Esophagus (tissue), 2 donors: Measurements from ENCODE around the gene ANGPT4. TPM values are rescaled to one million over a fixed set of nuclear protein-coding genes. Genes with fewer than 3 reads are reported as not detected.
"Not testable (repeated sequence)": the region's sequence is repeated elsewhere in the genome, so short reads cannot be mapped to it uniquely, and the experiment has no call there.

Experiments
- H3K27ac ChIP-seq, 2 donors: one replicate each; pipeline ENCODE4 v1.5.1; 2013; ENCODE audit warnings: low read depth in 2 of 2, mild to moderate bottlenecking in 2 of 2, inconsistent platforms in 1 of 2, low read length in 1 of 2, moderate library complexity in 1 of 2
- H3K27me3 ChIP-seq, 2 donors: one replicate each; pipeline ENCODE4 v1.6.1; 2013; ENCODE audit warnings: low read length in 2 of 2, control low read depth in 1 of 2, mild to moderate bottlenecking in 1 of 2; ENCODE audit not compliant: insufficient read depth in 2 of 2, control insufficient read depth in 1 of 2
- H3K36me3 ChIP-seq, 2 donors: one replicate each; pipeline ENCODE4 v1.6.1; 2013; ENCODE audit warnings: low read length in 1 of 2; ENCODE audit not compliant: control insufficient read depth in 2 of 2, insufficient read depth in 2 of 2
- H3K4me1 ChIP-seq, 2 donors: one replicate each; pipeline ENCODE4 v1.6.1; 2013; ENCODE audit warnings: low read length in 1 of 2; ENCODE audit not compliant: control insufficient read depth in 2 of 2, insufficient read depth in 2 of 2
- H3K4me3 ChIP-seq, 2 donors: one replicate each; pipeline ENCODE4 v1.5.1; 2013; ENCODE audit warnings: low read length in 2 of 2, mild to moderate bottlenecking in 2 of 2, low read depth in 1 of 2, moderate library complexity in 1 of 2
- H3K9me3 ChIP-seq, 2 donors: one replicate each; pipeline ENCODE4 v1.6.1; 2013; ENCODE audit warnings: mild to moderate bottlenecking in 2 of 2, low read depth in 1 of 2, low read length in 1 of 2, moderate library complexity in 1 of 2; ENCODE audit not compliant: control insufficient read depth in 2 of 2, insufficient read depth in 1 of 2
- WGBS, 2 donors: extraction: QIAGEN DNeasy Blood & Tissue Kit; methylation state at CpG; one replicate each; pipeline ENCODE4 v1.1.7; 2013; 5-methylcytosine and 5-hydroxymethylcytosine counted together
- polyA plus RNA-seq, 2 donors: library from polyadenylated mRNA; stranded (reverse); fragments of 200-250 nt; gene quantifications; one replicate each; pipeline ENCODE4 v1.2.3, GENCODE V29; 2013
- donor health status: healthy with polysubstance abuse.
- donor health status: Bipolar disorder and iron deficiency.

The ANGPT4 gene
- polyA plus RNA-seq, 2 donors, result 0.08 to 0.11 TPM

- WGBS, 2 donors, result 62 to 65% methylated on average over 12 of the region's 12 CpGs
- H3K9me3 ChIP-seq, result no peaks in the 10 kb centered on the region
- peak overlapping the region in 1 of 2 donors; percentile 21 for H3K27ac ChIP-seq
Measured at GRCh38 chr20:910870-911770, 5.0 kb downstream of the ANGPT4 start.

DNA sequence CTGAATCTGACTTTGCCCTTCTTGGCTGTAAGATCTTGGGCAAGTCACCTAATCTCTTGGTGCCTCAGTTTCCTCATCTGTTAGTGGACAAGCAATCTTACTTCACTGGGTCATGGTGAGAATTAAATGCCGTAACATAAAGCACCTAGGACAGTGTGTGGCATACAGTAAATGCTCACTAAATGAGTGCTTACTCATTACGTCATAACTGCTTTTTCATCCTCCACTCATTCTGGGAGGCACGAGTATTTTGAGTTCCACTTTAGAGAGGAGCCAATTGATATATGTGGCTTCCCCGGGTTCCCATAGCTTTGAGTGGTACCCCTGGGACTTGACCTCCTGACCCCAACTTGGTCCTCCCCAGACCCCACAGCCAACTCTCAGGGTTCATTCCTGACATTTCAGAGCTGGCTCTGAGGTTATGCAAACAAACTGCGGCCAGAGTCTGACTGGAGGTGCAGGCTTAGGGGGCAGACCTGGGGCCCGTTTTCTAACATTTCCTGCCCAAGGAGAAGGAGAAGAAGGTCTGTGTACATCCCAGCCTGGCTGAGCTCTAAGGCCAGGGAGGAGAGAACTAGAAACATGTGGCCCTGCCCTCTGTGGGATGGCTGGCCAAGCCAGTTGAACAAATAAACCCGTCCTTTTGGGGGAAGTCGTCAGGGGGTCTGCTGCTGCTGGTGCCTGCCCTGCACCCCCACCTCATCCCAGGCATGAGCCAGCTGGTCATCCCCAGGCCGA lies 5.8 kb downstream of the ANGPT4 start:
- whole genome bisulfite sequencing, 2 donors, result 52 to 55% methylated on average over 9 of the region's 9 CpGs
- Histone ChIP-seq H3K36me3 (no peaks in the 10 kb centered on the region), H3K4me1 (no peaks in the 10 kb centered on the region), H3K4me3 (no peak overlapping the region), H3K27me3 (no peaks in the 10 kb centered on the region), H3K9me3 (no peaks in the 10 kb centered on the region), H3K27ac (no peak overlapping the region)

More at GRCh38 chr20:910870-911770, 5.0 kb downstream of the ANGPT4 start:
- no peaks in the 10 kb centered on the region for H3K4me1 ChIP-seq
- no peaks in the 10 kb centered on the region for H3K36me3 ChIP-seq
- H3K27me3 ChIP-seq, result no peaks in the 10 kb centered on the region
- no peak overlapping the region for H3K4me3 ChIP-seq

GRCh38 chr20:909641-910040 lies 6.5 kb downstream of the ANGPT4 start:
- no peaks in the 10 kb centered on the region for H3K4me1 ChIP-seq
- no peaks in the 10 kb centered on the region for H3K27me3 ChIP-seq
- no peak overlapping the region for H3K4me3 ChIP-seq
- no peaks in the 10 kb centered on the region for H3K9me3 ChIP-seq
- no peak overlapping the region for H3K27ac ChIP-seq
- no peaks in the 10 kb centered on the region for H3K36me3 ChIP-seq
- 56 to 64% methylated on average over 3 of the region's 3 CpGs for WGBS, 2 donors

DNA sequence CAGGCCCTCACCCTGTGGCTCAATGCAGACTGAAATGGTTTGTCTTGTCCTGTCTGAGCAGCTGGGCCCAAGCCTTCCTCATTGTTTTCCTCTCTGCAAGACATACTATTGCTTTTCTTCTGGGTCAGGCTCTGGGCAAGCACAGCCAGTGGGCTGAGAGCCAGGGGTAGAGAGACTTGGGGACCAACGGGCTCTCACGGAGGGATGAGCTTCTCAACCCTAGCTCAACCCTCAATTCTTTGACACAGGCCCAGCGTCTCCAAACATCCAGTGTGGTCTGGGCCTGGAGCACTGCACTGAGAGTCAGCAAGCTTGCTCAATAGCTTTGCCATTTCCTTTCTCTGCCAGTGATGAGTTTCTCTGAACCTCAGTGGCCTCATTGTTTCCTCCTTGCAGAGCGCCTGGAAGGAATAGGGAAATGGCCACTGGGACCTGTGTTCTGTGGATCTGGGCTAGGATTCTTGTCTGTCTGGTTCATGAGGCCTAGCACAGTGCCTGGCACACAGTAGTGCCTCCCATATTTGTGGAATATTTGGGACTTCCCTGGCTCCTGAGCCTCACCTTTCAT lies 9.3 kb downstream of the ANGPT4 start:
- no peaks in the 10 kb centered on the region for H3K36me3 ChIP-seq
- H3K27ac ChIP-seq, result no peak overlapping the region
- WGBS, 2 donors, result 82 to 83% methylated on average over 4 of the region's 4 CpGs
- H3K4me1 ChIP-seq, result peaks cover 0 to 6% of the 10 kb centered on the region in 2 donors
- H3K4me3 ChIP-seq, result no peak overlapping the region
- no peaks in the 10 kb centered on the region for H3K27me3 ChIP-seq
- no peaks in the 10 kb centered on the region for H3K9me3 ChIP-seq

DNA sequence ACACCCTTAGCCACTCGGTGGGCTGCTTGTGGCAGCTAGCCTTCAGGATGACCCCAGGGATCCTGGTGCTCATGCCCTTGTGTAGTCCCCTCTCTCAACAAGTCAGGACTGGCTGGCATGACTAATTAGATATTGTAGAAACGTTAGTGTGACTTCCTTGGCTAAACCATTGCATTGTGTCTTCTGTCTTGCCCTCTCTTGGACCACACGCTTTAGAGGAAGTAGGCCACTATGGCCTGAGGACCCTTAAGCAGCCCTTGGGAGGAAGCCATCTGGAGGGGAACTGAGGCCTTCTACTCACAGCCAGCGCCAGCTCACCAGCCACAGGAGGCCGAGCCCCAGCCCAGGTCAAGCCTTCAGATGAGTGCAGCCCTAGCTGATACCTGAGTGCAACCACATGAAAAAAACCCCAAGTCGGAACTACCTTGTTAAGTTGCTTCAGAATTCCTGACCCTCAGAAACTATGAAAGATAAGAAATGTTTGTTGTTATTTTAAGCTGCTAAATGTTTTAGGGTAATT lies 10.1 kb downstream of the ANGPT4 start:
- Histone ChIP-seq H3K9me3 (no peaks in the 10 kb centered on the region), H3K4me3 (no peak overlapping the region), H3K4me1 (peaks cover 0 to 6% of the 10 kb centered on the region in 2 donors), H3K27ac (no peak overlapping the region), H3K36me3 (no peaks in the 10 kb centered on the region), H3K27me3 (no peaks in the 10 kb centered on the region)
- whole genome bisulfite sequencing, 2 donors, result 72 to 74% methylated on average over 6 of the region's 6 CpGs

DNA sequence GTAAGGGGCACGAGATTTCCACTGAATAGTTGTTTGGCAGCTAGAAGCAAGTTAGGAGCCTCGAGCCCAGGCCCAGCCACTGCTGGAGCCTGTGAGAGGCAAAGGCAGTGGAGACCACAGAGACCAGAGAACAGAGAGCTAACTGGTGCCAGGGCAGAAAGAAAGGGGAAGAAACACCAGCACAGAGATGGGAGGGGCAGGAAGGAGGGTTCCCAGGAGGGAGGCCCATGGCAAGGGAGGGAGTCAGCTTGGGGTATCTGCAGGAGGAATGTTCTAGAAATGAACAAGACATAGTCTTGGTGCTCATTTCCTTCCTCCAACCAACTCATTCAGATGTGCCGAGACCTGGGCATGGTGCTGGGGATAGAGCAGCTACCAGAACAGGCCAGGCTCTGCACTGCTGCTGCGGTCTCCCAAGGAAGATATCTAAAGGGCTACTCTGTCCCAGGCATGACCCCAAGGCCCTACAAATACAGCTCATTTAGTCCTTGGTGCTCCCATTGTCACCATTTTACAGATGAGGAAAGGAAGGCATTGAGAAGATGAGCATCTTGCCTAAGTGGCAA lies 10.7 kb downstream of the ANGPT4 start:
- WGBS, 2 donors, result 45 to 63% methylated on average over 4 of the region's 4 CpGs
- no peak overlapping the region for H3K4me3 ChIP-seq
- no peaks in the 10 kb centered on the region for H3K36me3 ChIP-seq
- H3K27ac ChIP-seq, result no peak overlapping the region
- no peaks in the 10 kb centered on the region for H3K9me3 ChIP-seq
- H3K4me1 ChIP-seq, result peaks cover 0 to 6% of the 10 kb centered on the region in 2 donors
- no peaks in the 10 kb centered on the region for H3K27me3 ChIP-seq

DNA sequence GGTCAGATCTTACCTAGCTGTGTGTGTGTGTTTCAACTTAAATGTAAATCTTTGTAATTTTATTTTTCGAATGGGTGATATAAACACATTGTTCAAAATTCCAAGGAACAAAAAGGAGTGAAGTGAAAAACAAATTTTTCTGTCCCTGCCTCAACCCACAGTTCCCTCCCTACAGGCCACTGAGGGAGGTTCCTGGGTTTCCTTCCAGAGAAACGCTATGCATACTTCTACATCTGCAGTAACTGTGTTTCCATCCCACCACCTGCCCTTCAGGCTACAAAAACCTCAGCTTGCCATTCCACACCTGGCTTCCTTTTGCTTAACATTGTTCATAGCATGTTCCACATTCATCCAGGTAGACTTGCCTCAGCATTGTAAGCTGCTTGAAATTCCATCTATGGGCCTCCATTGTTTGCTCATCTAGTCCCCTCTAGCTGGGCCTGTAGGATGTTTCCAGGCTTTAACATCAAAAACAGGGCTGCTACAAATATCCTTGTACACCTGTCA lies 12.0 kb downstream of the ANGPT4 start:
- H3K4me1 ChIP-seq, result peaks cover 0 to 6% of the 10 kb centered on the region in 2 donors
- 52 to 64% methylated on average over 2 of the region's 2 CpGs for WGBS, 2 donors
- H3K9me3 ChIP-seq, result no peaks in the 10 kb centered on the region

DNA sequence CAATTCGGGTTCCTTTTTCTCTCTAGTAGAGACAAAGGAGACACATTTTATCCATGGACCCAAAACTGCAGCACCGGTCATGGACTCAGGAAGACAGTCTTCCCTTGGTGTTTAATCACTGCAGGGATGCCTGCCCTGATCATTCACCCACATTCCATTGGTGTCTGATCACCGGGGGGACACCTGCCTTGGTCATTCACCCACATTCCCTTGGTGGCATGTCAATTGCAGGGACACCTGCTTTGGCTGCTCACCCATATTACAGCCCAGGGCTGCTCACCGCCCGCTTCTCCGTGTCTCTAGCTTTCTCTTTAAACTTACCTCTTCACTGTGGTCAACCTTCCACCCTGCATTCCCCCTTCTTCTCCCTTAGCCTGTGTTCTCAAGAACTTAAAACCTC lies 18.7 kb downstream of the ANGPT4 start:
- not testable (repeated sequence) for H3K36me3 ChIP-seq, H3K27me3 ChIP-seq, H3K27ac ChIP-seq, H3K4me1 ChIP-seq, H3K9me3 ChIP-seq, H3K4me3 ChIP-seq
- 88% methylated on average over 6 of the region's 6 CpGs for WGBS, 2 donors

More for the DNA sequence above, 12.0 kb downstream of the ANGPT4 start:
- Histone ChIP-seq H3K27me3 (no peaks in the 10 kb centered on the region), H3K36me3 (no peaks in the 10 kb centered on the region), H3K4me3 (no peak overlapping the region), H3K27ac (no peak overlapping the region)

DNA sequence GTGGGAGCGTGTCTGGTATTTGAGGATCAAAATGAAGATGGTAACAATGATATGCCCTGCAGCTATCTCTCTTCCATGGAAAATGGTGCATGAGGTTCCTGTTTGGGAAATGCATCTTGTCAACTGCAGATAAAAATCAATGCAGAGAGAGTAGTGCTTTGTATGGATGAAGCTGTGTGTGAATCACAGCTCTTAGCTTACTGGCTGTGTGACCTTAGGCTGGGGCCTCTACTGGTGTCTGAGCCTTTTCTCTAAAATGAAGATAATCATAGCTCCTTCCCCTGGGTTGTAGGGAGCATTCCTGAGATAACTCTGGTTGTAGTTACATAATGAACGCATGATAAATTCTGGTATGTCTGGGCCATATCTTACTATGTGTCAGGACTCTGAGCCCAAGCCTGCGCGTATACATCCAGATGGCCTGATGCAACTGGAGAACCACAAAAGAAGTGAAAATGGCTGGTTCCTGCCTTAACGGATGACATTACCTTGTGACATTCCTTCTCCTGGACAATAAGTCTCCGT lies 19.6 kb downstream of the ANGPT4 start:
- H3K27me3 ChIP-seq, result no peaks in the 10 kb centered on the region
- no peak overlapping the region for H3K4me3 ChIP-seq
- no peaks in the 10 kb centered on the region for H3K9me3 ChIP-seq
- 91 to 92% methylated on average over 6 of the region's 6 CpGs for WGBS, 2 donors
- H3K4me1 ChIP-seq, result peaks cover 0 to 4% of the 10 kb centered on the region in 2 donors
- H3K36me3 ChIP-seq, result no peaks in the 10 kb centered on the region
- H3K27ac ChIP-seq, result no peak overlapping the region
